OCI-LY3 (cell line): ENCODE measurements around the gene FARP1.

ENCODE experiments used
- H2AFZ ChIP-seq: fragments of 200-600, 300-600 bp; shearing (Covaris generic); 2 replicates; pipeline ENCODE4 v1.6.0; 2014; ENCODE audit warnings: antibody characterized with exemption, low read depth, low read length
- H3K27ac ChIP-seq: fragments of 200-600, 300-600 bp; sonication (generic); 2 replicates; pipeline ENCODE4 v1.5.1; 2014; ENCODE audit warnings: mild to moderate bottlenecking, low read length, moderate library complexity, mixed read lengths
- H3K27me3 ChIP-seq: fragments of 200-600, 300-600 bp; sonication (generic); 2 replicates; pipeline ENCODE4 v1.6.1; 2014; ENCODE audit warnings: low read depth, low read length, mixed read lengths
- H3K36me3 ChIP-seq: fragments of 200-600, 300-600 bp; sonication (generic); replicated peaks from 2 replicates; pipeline ENCODE3; 2014; ENCODE audit warnings: low read depth, low read length, mixed read lengths
- H3K4me1 ChIP-seq: fragments of 300-600, 200-600 bp; sonication (generic); 2 replicates; pipeline ENCODE4 v1.6.1; 2014; ENCODE audit warnings: low read length, mixed read lengths
- H3K4me2 ChIP-seq: fragments of 200-600, 300-600 bp; sonication (generic); 2 replicates; pipeline ENCODE4 v1.6.1; 2014; ENCODE audit warnings: low read length, mixed read lengths
- H3K4me3 ChIP-seq: fragments of 300-600, 200-600 bp; sonication (generic); 2 replicates; pipeline ENCODE4 v1.5.1; 2014; ENCODE audit warnings: antibody characterized with exemption, mild to moderate bottlenecking, low read length, moderate library complexity
- H3K79me2 ChIP-seq: fragments of 300-600, 200-600 bp; shearing (Covaris generic); 2 replicates; pipeline ENCODE4 v1.6.1; 2014; ENCODE audit warnings: mild to moderate bottlenecking, low read length, mixed read lengths
- H3K9ac ChIP-seq: fragments of 300-600, 200-600 bp; shearing (Covaris generic); 2 replicates; pipeline ENCODE4 v1.6.0; 2014; ENCODE audit warnings: mild to moderate bottlenecking, low read length, moderate library complexity
- H3K9me3 ChIP-seq: fragments of 200-600, 300-600 bp; shearing (Covaris generic); 2 replicates; pipeline ENCODE4 v1.6.1; 2014; ENCODE audit warnings: low read length, mixed read lengths; ENCODE audit not compliant: insufficient read depth
- H4K20me1 ChIP-seq: fragments of 200-600, 300-600 bp; sonication (generic); 2 replicates; pipeline ENCODE4 v1.6.1; 2016; ENCODE audit warnings: low read length, mixed read lengths; ENCODE audit not compliant: insufficient read depth
- EZH2phosphoT487 ChIP-seq: fragments of 200-600 bp; shearing (Covaris generic); IDR thresholded peaks from 2 replicates; pipeline ENCODE4 v1.6.1; 2018; ENCODE audit warnings: antibody characterized with exemption, mixed run types, low read depth
- TF ChIP-seq, protein P1 (sequence below): fragments of 200-600, 300-600 bp; sonication (generic); IDR thresholded peaks from 2 replicates; pipeline ENCODE4 v1.5.1; 2014; ENCODE audit warnings: antibody characterized with exemption, low read length, low read depth

The FARP1 gene

DNA sequence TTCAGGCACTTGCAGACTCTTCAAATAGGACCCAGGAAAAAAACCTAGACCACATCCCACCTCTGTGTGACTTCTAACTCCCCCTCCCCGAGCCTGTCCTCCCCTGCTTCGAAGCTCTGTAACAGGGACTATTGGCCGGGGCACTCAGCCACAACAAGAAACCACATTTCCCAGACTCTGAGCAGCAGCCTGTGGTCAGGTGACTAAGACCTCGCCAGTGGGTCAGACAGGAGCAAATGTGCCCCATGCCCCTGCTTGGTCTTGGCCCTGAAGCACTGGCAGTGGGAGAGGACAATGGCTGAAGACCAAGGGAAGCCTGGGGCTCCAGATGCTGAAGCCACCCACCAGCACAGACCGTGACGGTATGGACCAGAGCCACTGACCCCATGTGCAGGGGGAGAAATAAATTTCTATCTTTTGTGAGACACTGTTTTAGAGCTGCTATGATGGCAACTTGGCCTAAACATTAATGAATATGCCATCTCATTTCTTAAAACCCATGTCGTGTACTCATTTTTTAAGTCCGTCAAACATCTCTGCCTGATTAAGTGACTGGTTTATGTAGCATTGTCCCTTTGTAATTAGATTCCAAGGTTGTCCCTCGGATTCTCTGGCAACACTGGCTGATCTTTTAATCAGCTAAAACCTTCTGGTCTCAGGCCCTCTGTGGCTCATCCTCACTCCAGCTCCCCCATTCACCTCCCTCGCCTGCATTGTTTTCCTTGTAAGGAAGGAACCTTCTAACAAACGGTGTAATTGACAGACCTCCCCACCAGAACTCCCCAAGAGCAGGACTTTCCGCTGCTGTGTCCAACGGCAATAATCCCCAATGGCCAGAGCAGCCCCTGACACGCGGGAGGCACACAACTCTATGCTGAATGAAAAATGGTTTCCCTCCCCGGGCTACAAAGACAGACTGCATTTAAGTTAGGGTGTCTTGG lies 335.6 kb downstream of the FARP1 start:
- no peak overlapping the region for H3K4me2 ChIP-seq
- peaks cover 2% of the 10 kb centered on the region for H3K36me3 ChIP-seq
- H3K4me1 ChIP-seq: peaks cover 59% of the 10 kb centered on the region
- H2AFZ ChIP-seq: no peak overlapping the region
- TF ChIP-seq, protein P1, sequence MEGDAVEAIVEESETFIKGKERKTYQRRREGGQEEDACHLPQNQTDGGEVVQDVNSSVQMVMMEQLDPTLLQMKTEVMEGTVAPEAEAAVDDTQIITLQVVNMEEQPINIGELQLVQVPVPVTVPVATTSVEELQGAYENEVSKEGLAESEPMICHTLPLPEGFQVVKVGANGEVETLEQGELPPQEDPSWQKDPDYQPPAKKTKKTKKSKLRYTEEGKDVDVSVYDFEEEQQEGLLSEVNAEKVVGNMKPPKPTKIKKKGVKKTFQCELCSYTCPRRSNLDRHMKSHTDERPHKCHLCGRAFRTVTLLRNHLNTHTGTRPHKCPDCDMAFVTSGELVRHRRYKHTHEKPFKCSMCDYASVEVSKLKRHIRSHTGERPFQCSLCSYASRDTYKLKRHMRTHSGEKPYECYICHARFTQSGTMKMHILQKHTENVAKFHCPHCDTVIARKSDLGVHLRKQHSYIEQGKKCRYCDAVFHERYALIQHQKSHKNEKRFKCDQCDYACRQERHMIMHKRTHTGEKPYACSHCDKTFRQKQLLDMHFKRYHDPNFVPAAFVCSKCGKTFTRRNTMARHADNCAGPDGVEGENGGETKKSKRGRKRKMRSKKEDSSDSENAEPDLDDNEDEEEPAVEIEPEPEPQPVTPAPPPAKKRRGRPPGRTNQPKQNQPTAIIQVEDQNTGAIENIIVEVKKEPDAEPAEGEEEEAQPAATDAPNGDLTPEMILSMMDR: no peak
- no peak for TF ChIP-seq EZH2phosphoT487
- peaks cover 51% of the 10 kb centered on the region for H3K79me2 ChIP-seq
- no peaks in the 10 kb centered on the region for H3K9me3 ChIP-seq
- H3K27me3 ChIP-seq: no peaks in the 10 kb centered on the region
- H4K20me1 ChIP-seq: peaks cover 84% of the 10 kb centered on the region
- H3K27ac ChIP-seq: no peak overlapping the region
- no peak overlapping the region for H3K9ac ChIP-seq
- H3K4me3 ChIP-seq: no peak overlapping the region

DNA sequence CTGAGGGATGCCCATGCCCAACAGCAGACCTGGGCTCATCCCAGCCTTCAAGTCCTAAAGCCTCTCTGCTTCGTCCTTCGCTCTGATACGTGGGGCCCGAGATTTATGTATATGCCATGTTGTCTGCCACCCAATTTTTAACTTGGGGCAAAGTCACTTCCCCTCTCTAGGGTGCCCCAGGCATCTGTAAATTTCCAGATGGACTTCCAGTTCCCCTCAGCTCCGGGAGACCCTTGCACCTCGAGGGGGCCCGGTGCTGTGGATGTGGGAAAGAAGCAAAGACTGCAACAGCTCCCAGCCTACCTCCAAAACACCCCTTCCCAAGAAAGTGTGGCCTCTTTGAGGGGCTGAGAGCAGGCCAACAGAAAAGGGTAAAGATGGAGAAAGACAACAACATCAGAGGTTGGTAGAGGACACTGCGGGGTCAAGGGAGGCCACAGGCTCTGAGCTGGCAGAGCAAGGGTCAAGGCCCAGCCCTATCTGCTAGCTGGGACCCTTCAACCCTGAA lies 336.7 kb downstream of the FARP1 start:
- Histone ChIP-seq H3K36me3 (peaks cover 2% of the 10 kb centered on the region), H4K20me1 (peaks cover 90% of the 10 kb centered on the region), H3K9me3 (no peaks in the 10 kb centered on the region), H3K4me3 (no peak overlapping the region), H3K27ac (no peak overlapping the region), H3K4me2 (no peak overlapping the region), H3K4me1 (peaks cover 68% of the 10 kb centered on the region), H2AFZ (no peak overlapping the region), H3K79me2 (peaks cover 62% of the 10 kb centered on the region), H3K27me3 (no peaks in the 10 kb centered on the region), H3K9ac (no peak overlapping the region)
- no peak for TF ChIP-seq EZH2phosphoT487
- TF ChIP-seq, protein P1: no peak

DNA sequence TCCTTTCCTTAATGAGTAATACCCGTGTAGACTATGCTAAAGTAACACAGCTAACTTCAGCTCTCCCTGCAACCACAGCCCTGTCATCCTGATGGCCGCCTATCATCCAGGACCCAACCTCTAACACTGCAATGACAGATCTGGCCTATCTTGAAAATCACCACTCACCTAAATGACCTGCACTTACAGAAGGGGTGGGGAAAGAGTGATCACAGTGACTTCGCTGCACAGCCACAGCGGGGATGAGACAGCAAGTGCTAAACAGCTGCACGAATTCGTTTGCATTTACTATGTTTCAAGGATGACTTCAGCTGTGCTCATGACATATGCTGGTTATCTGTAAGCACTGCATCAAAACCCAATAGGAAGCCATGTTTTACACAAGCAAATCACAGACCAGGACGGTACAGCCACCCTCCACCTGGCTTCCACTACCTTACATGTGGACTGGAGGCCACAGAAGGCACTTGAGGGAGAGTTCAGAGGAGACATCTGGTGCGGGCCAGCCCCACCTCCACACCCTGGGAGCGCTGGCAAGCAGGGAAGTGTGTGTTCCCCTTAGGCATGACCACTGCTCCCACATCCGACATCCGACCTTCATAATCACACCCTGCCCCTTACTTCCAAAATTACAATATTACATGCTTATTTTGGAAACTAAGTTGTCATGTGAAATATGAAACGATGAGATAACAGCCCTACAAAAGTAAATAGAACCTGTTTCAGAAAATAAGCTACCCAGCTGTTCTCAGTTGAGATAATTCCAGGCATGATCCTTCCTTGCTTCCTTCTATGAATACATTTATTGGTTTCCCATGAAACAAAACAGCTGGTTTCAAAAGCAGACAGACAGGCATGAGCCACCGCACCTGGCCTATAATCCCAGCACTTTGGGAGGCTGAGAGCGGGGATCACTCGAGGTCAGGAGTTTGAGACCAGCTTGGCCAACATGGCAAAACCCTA lies 338.3 kb downstream of the FARP1 start:
- no peaks in the 10 kb centered on the region for H3K36me3 ChIP-seq
- H4K20me1 ChIP-seq: peaks cover 93% of the 10 kb centered on the region
- H3K9me3 ChIP-seq: no peaks in the 10 kb centered on the region
- TF ChIP-seq, protein P1: no peak
- no peak for TF ChIP-seq EZH2phosphoT487
- H3K27me3 ChIP-seq: no peaks in the 10 kb centered on the region
- no peak overlapping the region for H3K9ac ChIP-seq
- peak overlapping the region; percentile 51 for H3K27ac ChIP-seq
- H3K4me3 ChIP-seq: peak overlapping the region; percentile 9
- no peak overlapping the region for H2AFZ ChIP-seq
- peak overlapping the region; percentile 65 for H3K4me2 ChIP-seq
- peaks cover 72% of the 10 kb centered on the region for H3K79me2 ChIP-seq
- H3K4me1 ChIP-seq: peaks cover 70% of the 10 kb centered on the region
